ENCODE results near the gene BCO1.

The BCO1 gene

GRCh38 chr16:81231014-81231413 lies 7.5 kb upstream of the BCO1 start:
- in situ Hi-C loops (cut with MboI; ENCODE audit: low sequenced_read_pairs): no loop called here

- in situ Hi-C loops (cut with MboI; ENCODE audit: low sequenced_read_pairs): no loop called here
Measured at GRCh38 chr16:81232740-81233367, 5.6 kb upstream of the BCO1 start.

GRCh38 chr16:81237282-81237681 lies 1.2 kb upstream of the BCO1 start:
- in situ Hi-C loops (cut with MboI; ENCODE audit: low sequenced_read_pairs): no loop called here

- in situ Hi-C loops (cut with MboI; ENCODE audit: low sequenced_read_pairs): no loop called here
Measured at GRCh38 chr16:81237942-81238295, 570 bp upstream of the BCO1 start.

DNA sequence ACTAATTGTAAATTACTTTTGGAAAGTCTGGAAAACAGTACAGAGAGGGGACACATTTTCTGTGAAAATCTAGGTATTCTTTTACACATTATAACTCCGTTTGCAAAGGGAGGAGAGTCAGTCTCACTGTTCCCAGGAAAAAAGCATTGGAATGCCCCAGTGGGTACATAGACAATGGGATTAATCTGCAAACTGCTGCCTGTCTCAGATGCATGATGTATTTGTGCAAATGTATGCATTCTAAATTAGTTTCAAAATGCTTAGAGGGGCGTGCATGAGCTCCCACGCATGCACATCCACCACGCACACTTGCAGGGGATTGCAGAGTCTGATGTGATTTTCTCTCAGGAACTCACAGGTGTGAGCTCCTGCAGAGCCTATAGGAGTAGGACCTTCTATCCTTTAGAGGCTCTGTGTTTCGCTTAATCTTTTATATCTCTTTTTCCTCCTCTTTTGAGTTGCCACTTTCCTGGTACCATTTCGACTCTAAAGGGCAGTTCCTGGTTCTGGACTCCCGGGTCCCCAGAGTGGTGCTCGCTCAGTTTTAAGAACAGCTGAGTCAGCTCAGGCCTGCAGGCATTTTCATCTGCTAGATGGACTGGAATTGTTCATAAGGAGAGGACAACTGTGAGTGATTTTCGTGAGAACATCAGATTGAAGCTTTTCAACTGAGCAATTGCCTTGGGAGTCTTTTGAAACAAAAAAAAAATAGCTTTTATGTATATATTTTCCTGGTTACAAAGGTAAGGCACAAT lies 1.1 kb downstream of the BCO1 start:
- in situ Hi-C loops (cut with MboI; ENCODE audit: low sequenced_read_pairs): no loop called here

- in situ Hi-C loops (cut with MboI; ENCODE audit: low sequenced_read_pairs): no loop called here
Measured at GRCh38 chr16:81241706-81242105, 3.2 kb downstream of the BCO1 start.

DNA sequence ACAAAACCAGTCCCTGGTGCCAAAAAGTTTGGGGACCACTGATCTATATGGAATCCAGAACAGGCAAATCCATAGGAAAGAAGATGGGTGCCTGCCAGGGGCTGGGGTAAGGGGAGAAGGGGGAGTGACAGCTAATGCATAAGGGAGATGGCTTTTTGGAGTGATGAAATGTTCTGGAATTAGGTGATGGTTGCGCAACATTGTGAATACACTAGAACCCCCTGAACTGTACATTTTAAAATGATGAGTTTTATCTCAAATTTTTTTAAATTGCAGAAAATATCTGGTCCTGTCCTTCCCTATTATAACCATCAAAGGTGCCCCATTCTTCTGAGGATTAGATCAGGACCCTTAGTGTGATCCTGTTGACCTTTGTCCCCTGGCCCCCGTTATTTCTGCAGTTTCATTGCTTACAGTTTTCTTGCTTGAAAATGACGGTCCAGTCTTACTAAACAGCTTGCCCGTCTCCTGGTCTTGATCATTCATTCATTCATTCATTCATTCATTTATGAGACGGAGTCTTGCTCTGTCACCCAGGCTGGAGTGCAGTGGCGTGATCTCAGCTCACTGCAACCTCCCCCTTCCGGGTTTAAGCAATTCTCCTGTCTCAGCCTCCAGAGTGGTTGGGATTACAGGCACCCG lies 4.6 kb downstream of the BCO1 start:
- in situ Hi-C loops (cut with MboI; ENCODE audit: low sequenced_read_pairs): no loop called here

- in situ Hi-C loops (cut with MboI; ENCODE audit: low sequenced_read_pairs): no loop called here
Measured at GRCh38 chr16:81243942-81244341, 5.5 kb downstream of the BCO1 start.

DNA sequence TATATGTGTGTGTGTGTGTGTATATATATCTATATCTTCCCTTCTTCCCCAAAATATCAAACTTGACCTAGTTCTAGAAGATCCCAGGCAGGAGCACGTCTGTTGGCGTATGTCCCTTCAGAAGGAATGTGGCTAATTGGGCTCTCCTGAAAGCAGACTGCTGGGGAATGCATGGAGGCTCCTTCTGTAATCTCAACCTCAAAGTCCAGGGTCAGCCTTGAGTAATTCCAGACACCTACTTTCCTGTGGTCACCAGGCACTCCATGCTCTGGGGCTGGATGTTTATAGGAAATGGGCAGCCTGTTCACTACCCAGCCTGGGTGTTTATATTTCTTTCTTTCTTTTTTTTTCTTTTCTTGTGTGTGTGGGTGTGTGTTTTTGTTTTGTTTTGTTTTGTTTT lies 13.4 kb downstream of the BCO1 start:
- in situ Hi-C loops (cut with MboI; ENCODE audit: low sequenced_read_pairs): no loop called here

GRCh38 chr16:81253141-81253540 lies 14.7 kb downstream of the BCO1 start:
- in situ Hi-C loops (cut with MboI; ENCODE audit: low sequenced_read_pairs): no loop called here

- in situ Hi-C loops (cut with MboI; ENCODE audit: low sequenced_read_pairs): no loop called here
Measured at GRCh38 chr16:81254922-81255526, 16.5 kb downstream of the BCO1 start.

GRCh38 chr16:81259916-81260315 lies 21.4 kb downstream of the BCO1 start:
- in situ Hi-C loops (cut with MboI; ENCODE audit: low sequenced_read_pairs): no loop called here

GRCh38 chr16:81261049-81261648 lies 22.7 kb downstream of the BCO1 start:
- in situ Hi-C loops (cut with MboI; ENCODE audit: low sequenced_read_pairs): no loop called here

DNA sequence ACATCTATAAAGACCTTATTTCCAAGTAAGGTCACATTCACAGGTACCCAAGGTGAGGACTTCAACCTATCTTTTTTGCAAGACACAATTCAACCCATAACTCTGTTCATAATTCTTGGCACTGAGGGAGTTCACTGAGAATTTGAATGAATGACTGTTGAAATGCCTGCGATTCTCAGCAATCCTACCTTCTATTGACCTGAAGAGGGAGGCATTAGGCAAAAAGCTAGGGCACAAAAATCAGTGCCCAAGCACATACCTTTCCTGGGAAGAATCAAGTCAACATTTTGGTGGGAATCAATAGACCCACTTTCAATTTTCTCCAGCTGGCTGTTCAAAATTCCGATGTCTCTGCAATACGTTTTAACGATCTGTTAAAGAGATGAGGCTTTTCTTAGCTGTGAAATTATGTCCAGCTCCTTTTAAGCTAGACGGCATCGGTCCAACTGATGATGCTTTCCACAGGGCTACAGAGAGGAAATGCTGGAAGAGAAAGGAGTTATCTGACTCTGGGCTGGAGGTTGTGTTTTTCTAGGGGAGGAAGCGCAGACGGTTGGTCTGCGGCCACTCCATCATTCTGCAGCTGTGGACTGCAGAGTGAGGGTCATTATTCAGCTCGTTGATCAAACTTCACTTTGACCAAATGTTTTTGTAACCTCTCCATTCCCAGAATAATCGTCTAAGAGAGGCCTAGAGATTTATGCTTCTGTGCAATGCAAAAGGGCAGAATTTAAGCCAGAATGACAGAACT lies 25.2 kb downstream of the BCO1 start:
- in situ Hi-C loops (cut with MboI; ENCODE audit: low sequenced_read_pairs): no loop called here

DNA sequence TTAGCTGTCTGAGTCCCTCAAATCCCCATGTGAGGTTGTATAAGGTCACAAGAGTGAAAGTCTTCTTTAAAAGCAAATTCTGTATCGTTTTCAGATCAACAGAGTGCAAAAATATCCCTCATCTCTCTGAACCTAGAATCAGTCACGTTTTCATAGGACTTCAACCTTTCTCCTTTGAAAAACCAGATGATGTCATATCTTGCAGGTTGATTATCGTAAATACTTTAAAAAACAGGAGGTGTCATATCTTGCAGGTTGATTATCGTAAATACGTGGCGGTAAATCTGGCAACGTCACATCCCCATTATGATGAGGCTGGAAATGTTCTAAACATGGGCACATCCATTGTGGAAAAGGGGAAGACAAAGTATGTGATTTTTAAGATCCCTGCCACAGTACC lies 25.9 kb downstream of the BCO1 start:
- in situ Hi-C loops (cut with MboI; ENCODE audit: low sequenced_read_pairs): no loop called here

DNA sequence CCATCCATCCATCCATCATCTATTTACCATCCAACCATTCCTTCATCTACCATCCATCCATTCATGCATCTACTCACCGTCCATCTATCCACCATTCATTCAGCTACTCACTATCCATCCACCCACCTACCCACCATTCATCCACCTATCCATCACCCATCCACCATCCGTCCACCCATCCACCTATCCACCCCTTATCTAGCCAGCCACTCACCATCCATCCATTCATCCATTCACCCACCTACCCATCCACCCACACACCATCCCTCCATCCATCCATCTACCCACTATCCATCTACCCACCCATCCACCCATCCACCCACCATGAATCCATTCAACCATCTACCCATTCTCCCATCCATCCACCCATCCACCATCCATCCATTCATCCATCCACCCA lies 26.6 kb downstream of the BCO1 start:
- in situ Hi-C loops (cut with MboI; ENCODE audit: low sequenced_read_pairs): no loop called here

- in situ Hi-C loops (cut with MboI; ENCODE audit: low sequenced_read_pairs): no loop called here
Measured at GRCh38 chr16:81265658-81266451, 27.4 kb downstream of the BCO1 start.

GRCh38 chr16:81266680-81267095 lies 28.2 kb downstream of the BCO1 start:
- in situ Hi-C loops (cut with MboI; ENCODE audit: low sequenced_read_pairs): no loop called here

DNA sequence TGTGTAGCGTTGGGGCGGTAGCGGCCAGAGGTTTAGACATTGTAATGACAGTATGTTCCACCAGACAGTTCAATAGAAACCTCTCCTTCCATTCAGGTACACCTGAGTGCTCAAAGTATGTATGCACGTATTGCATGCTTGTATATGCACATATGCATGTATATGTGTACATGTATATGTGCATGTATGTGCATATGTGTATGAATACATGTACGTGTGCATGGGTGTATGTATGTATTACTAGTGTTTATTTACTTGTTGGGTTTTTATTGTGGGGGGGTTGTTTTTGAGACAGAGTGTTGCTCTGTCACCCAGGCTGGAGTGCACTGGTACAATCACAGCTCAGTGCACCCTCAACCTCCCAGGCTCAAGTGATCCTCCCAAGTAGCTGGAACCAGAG lies 30.0 kb downstream of the BCO1 start:
- in situ Hi-C loops (cut with MboI; ENCODE audit: low sequenced_read_pairs): no loop called here
